Gastrocnemius medialis (tissue), 4 donors: ENCODE data around the gene ARHGDIA. TPM values are rescaled to one million over a fixed set of nuclear protein-coding genes. Genes with fewer than 3 reads are reported as not detected.
A peak's percentile ranks its signal among the peaks of the same experiment; 100 is the strongest.

Source experiments
- ATAC-seq, 2 donors: fragments of 150-250 bp; one replicate each; pipeline ENCODE4 v1.9.1; 2016
- DNase-seq, 2 donors: peaks; one replicate each; pipeline ENCODE4 v3.0.0-alpha.2; 2019
- H3K27ac ChIP-seq, 4 donors: fragments of 200-600 bp; sonication (generic); 1 replicate in 1 of 4; 2 replicates in 3 of 4; pipeline ENCODE4 v1.5.1; 2016 to 2018; ENCODE audit warnings: mild to moderate bottlenecking in 2 of 4, moderate library complexity in 1 of 4
- H3K27me3 ChIP-seq, 3 donors: fragments of 200-600 bp; sonication (generic) in 2 of 3; 1 replicate in 1 of 3; 2 replicates in 2 of 3; pipeline versions ENCODE4 v1.5.1 to v1.6.0; 2016 to 2019; ENCODE audit warnings: mild to moderate bottlenecking in 1 of 3, moderate library complexity in 1 of 3
- H3K36me3 ChIP-seq, 2 donors: fragments of 200-600 bp; sonication (generic) in 1 of 2; one replicate each; pipeline ENCODE4 v1.5.1; 2017 to 2018
- H3K4me1 ChIP-seq, 2 donors: fragments of 200-600 bp; sonication (generic) in 1 of 2; one replicate each; pipeline ENCODE4 v1.5.1; 2016 to 2017; ENCODE audit warnings: mild to moderate bottlenecking in 2 of 2
- H3K4me3 ChIP-seq, 4 donors: fragments of 200-600 bp; sonication (generic) in 3 of 4; 1 replicate in 1 of 4; 2 replicates in 3 of 4; pipeline ENCODE4 v1.5.1; 2016 to 2019; ENCODE audit warnings: mild to moderate bottlenecking in 2 of 4
- H3K9me3 ChIP-seq, 3 donors: fragments of 200-600 bp; sonication (generic) in 2 of 3; 1 replicate in 1 of 3; 2 replicates in 2 of 3; pipeline ENCODE4 v1.5.1; 2016 to 2019
- CTCF ChIP-seq, 5 experiments: fragments of 450-650 bp in 3 of 5; fragments of 200-600 bp in 2 of 5; sonication (generic) in 2 of 5; IDR thresholded peaks in 4 of 5; conservative IDR thresholded peaks in 1 of 5; 1 replicate in 4 of 5; 2 replicates in 1 of 5; pipeline ENCODE4 v1.5.1; 2016 to 2019; ENCODE audit warnings: antibody characterized with exemption in 5 of 5, mild to moderate bottlenecking in 3 of 5, moderate library complexity in 3 of 5
- POLR2A ChIP-seq, 2 donors: fragments of 450-650 bp; IDR thresholded peaks; one replicate each; pipeline ENCODE4 v1.6.1; 2017; ENCODE audit warnings: antibody characterized with exemption in 2 of 2, mild to moderate bottlenecking in 2 of 2, moderate library complexity in 2 of 2
- in situ Hi-C, 4 donors: fragments of 200-750 bp; cut with MboI; loops; one replicate each; pipeline versions ENCODE4 v1.15.0 to v1.8.0; 2017; ENCODE audit warnings: low sequenced_read_pairs in 4 of 4
- intact Hi-C: fragments of 100-400 bp; cut with DNase I; formaldehyde crosslinking; loops from one replicate; pipeline ENCODE4 v1.15.1; 2023; ENCODE audit warnings: low total_unique reads
- total RNA-seq, 4 donors: library from RNA; depleted of rRNA; stranded (reverse); fragments of >200 nt; gene quantifications; one replicate each; pipeline versions ENCODE4 v1.1.0 to v1.2.3, GENCODE V29; 2016

The ARHGDIA gene
- total RNA-seq, 4 donors from 2014 or later, result 52.1 to 122 (median 64.4) TPM

GRCh38 chr17:81885454-81885853 lies 14.3 kb upstream of the ARHGDIA start:
- Histone ChIP-seq H3K27ac (peak overlapping the region; percentile 92 to 98 (median 97)), H3K27me3 (no peaks in the 10 kb centered on the region), H3K36me3 (peaks cover 0 to 56% of the 10 kb centered on the region in 2 donors), H3K4me1 (peaks cover 33 to 39% of the 10 kb centered on the region in 2 donors), H3K9me3 (no peaks in the 10 kb centered on the region), H3K4me3 (no peak overlapping the region)
- in situ Hi-C loops (no loop called here), intact Hi-C loops (no loop called here)
- ATAC-seq, result peak; percentile 3 to 28
- TF ChIP-seq CTCF (IDR thresholded peaks at IDR 0.05 in 4 of 5, conservative IDR thresholded peaks at IDR 0.05 in 1 of 5), result no peak
- TF ChIP-seq POLR2A (IDR thresholded peaks at IDR 0.05), result no peak
- peak in 1 of 2 donors; percentile 43 for DNase-seq

GRCh38 chr17:81884968-81885367 lies 13.8 kb upstream of the ARHGDIA start:
- Histone ChIP-seq H3K4me3 (no peak overlapping the region), H3K36me3 (peaks cover 0 to 56% of the 10 kb centered on the region in 2 donors), H3K4me1 (peaks cover 28 to 34% of the 10 kb centered on the region in 2 donors), H3K27me3 (no peaks in the 10 kb centered on the region), H3K9me3 (no peaks in the 10 kb centered on the region), H3K27ac (peak overlapping the region; percentile 92 to 98 (median 97))
- ATAC-seq (no peak), DNase-seq (peak in 1 of 2 donors; percentile 13)
- in situ Hi-C loops, result no loop called here
- intact Hi-C loops, result no loop called here
- TF ChIP-seq CTCF (IDR thresholded peaks at IDR 0.05 in 4 of 5, conservative IDR thresholded peaks at IDR 0.05 in 1 of 5) (no peak), POLR2A (IDR thresholded peaks at IDR 0.05) (no peak)

GRCh38 chr17:81884520-81884919 lies 13.4 kb upstream of the ARHGDIA start:
- TF ChIP-seq CTCF (IDR thresholded peaks at IDR 0.05 in 4 of 5, conservative IDR thresholded peaks at IDR 0.05 in 1 of 5) (no peak), POLR2A (IDR thresholded peaks at IDR 0.05) (no peak)
- peaks cover 24 to 29% of the 10 kb centered on the region in 2 donors for H3K4me1 ChIP-seq
- H3K27me3 ChIP-seq, result no peaks in the 10 kb centered on the region
- peak overlapping the region; percentile 92 to 98 (median 97) for H3K27ac ChIP-seq
- no peaks in the 10 kb centered on the region for H3K9me3 ChIP-seq
- ATAC-seq, result no peak
- intact Hi-C loops (no loop called here), in situ Hi-C loops (no loop called here)
- peaks cover 0 to 56% of the 10 kb centered on the region in 2 donors for H3K36me3 ChIP-seq
- no peak for DNase-seq
- H3K4me3 ChIP-seq, result no peak overlapping the region

GRCh38 chr17:81879121-81879520 lies 8.0 kb upstream of the ARHGDIA start:
- Histone ChIP-seq H3K27me3 (no peaks in the 10 kb centered on the region), H3K4me1 (no peaks in the 10 kb centered on the region), H3K36me3 (peaks cover 0 to 42% of the 10 kb centered on the region in 2 donors), H3K27ac (no peak overlapping the region), H3K9me3 (no peaks in the 10 kb centered on the region), H3K4me3 (no peak overlapping the region)
- intact Hi-C loops (no loop called here), in situ Hi-C loops (no loop called here)
- ATAC-seq, result no peak
- no peak for DNase-seq
- no peak for TF ChIP-seq POLR2A (IDR thresholded peaks at IDR 0.05)
- TF ChIP-seq CTCF (IDR thresholded peaks at IDR 0.05 in 4 of 5, conservative IDR thresholded peaks at IDR 0.05 in 1 of 5), result no peak

- Histone ChIP-seq H3K27me3 (no peaks in the 10 kb centered on the region), H3K9me3 (no peaks in the 10 kb centered on the region), H3K4me1 (no peaks in the 10 kb centered on the region), H3K4me3 (no peak overlapping the region), H3K27ac (no peak overlapping the region), H3K36me3 (peaks cover 0 to 42% of the 10 kb centered on the region in 2 donors)
- intact Hi-C loops, result no loop called here
- ATAC-seq (no peak), DNase-seq (no peak)
- TF ChIP-seq CTCF (IDR thresholded peaks at IDR 0.05 in 4 of 5, conservative IDR thresholded peaks at IDR 0.05 in 1 of 5) (no peak), POLR2A (IDR thresholded peaks at IDR 0.05) (no peak)
- in situ Hi-C loops, result no loop called here
Measured at GRCh38 chr17:81878294-81878693, 7.2 kb upstream of the ARHGDIA start.
